K562 (cell line): Measurements from ENCODE around the gene FAM241B. TPM values are rescaled to one million over a fixed set of nuclear protein-coding genes. Genes with fewer than 3 reads are reported as not detected.
A peak's percentile ranks its signal among the peaks of the same experiment; 100 is the strongest.

Experiments
- ATAC-seq: fragments of 200-7000 bp; cut with Tn5 transposase; 3 replicates; pipeline ENCODE4 v1.9.1; 2020; ENCODE audit warnings: moderate library complexity
- BruUV-seq: library from RNA; stranded (reverse); fragments of 400-500 nt; replicated peaks from 2 replicates; lab custom pipeline; 2021; lab: Mats Ljungman, UMichigan
- CTCF ChIA-PET: fragments of 300-600 bp; formaldehyde crosslinking; extraction: SDS; loops from one replicate; lab custom pipeline; 2021; ENCODE audit warnings: low intra/inter-chr PET ratio; lab: Yijun Ruan, JAX
- POLR2A ChIA-PET: fragments of 300-600, 350-650 bp; sonication (Branson Sonifier 250); formaldehyde crosslinking; extraction: SDS; loops from one replicate; lab custom pipeline; 2021; ENCODE audit warnings: antibody characterized with exemption, inconsistent platforms; lab: Yijun Ruan, JAX
- DNase-seq, 4 experiments: peaks; one replicate each; pipeline versions ENCODE4 v3.0.0 to v3.0.0-alpha.2; 2011 to 2018; ENCODE audit warnings: low spot score in 3 of 4, mixed read lengths in 3 of 4; ENCODE audit errors: extremely low read depth in 1 of 4
- FAIRE-seq: peaks from 2 replicates; lab custom pipeline; 2011; peaks lifted over from hg19 to GRCh38; lab: Jason Lieb, UNC
- H2AFZ ChIP-seq: 2 replicates; pipeline ENCODE4 v1.6.0; 2011; ENCODE audit warnings: low read depth, low read length, control low read depth, inconsistent platforms
- H3K27ac ChIP-seq: fragments of 200-600 bp; 3 replicates; pipeline ENCODE4 v1.8.0; 2011; ENCODE audit warnings: low read depth, mild to moderate bottlenecking, control low read depth, inconsistent platforms, low read length, moderate library complexity, mixed read lengths; ENCODE audit errors: extremely low read depth
- H3K27me3 ChIP-seq, 2 experiments: fragments of 300-600 bp in 1 of 2; 2 replicates in 1 of 2; 3 replicates in 1 of 2; pipeline versions ENCODE4 v1.6.0 to v1.8.0; 2011; ENCODE audit warnings: inconsistent platforms in 2 of 2, low read length in 2 of 2, mild to moderate bottlenecking in 1 of 2, mixed read lengths in 1 of 2, moderate library complexity in 1 of 2; ENCODE audit not compliant: control insufficient read depth in 2 of 2, insufficient read depth in 2 of 2
- H3K36me3 ChIP-seq: fragments of 300-600 bp; 3 replicates; pipeline ENCODE4 v1.8.0; 2011; ENCODE audit warnings: mild to moderate bottlenecking, low read length, inconsistent platforms; ENCODE audit not compliant: control insufficient read depth, insufficient read depth
- H3K4me1 ChIP-seq, 2 experiments: fragments of 200-600 bp in 1 of 2; replicated peaks in 1 of 2; 2 replicates in 1 of 2; 3 replicates in 1 of 2; pipeline versions ENCODE4 v1.5.1 to v1.8.0; 2011; ENCODE audit warnings: inconsistent platforms in 2 of 2, low read length in 2 of 2, mild to moderate bottlenecking in 1 of 2, mixed read lengths in 1 of 2, moderate library complexity in 1 of 2; ENCODE audit not compliant: control insufficient read depth in 2 of 2, insufficient read depth in 2 of 2
- H3K4me2 ChIP-seq: 2 replicates; pipeline ENCODE4 v1.6.1; 2011; ENCODE audit warnings: low read length, control low read depth, inconsistent platforms, mixed read lengths; ENCODE audit not compliant: insufficient read depth
- H3K4me3 ChIP-seq: fragments of 200-600 bp; sonication (generic), shearing (Covaris generic); 2 replicates; pipeline ENCODE4 v1.5.1; 2016; ENCODE audit warnings: control low read depth, inconsistent platforms
- H3K79me2 ChIP-seq: fragments of 200-600 bp; 3 replicates; pipeline ENCODE4 v1.8.0; 2011; ENCODE audit warnings: low read length, inconsistent platforms; ENCODE audit not compliant: control insufficient read depth, insufficient read depth
- H3K9ac ChIP-seq, 2 experiments: 2 replicates each; pipeline versions ENCODE4 v1.6.0 to v1.6.1; 2011; ENCODE audit warnings: low read depth in 2 of 2, low read length in 2 of 2, control low read depth in 1 of 2, inconsistent platforms in 1 of 2, mild to moderate bottlenecking in 1 of 2, mixed read lengths in 1 of 2; ENCODE audit not compliant: insufficient read depth in 1 of 2
- H3K9me1 ChIP-seq: one replicate; pipeline ENCODE4 v1.6.0; 2011; ENCODE audit warnings: inconsistent platforms, mild to moderate bottlenecking, low read length, moderate library complexity; ENCODE audit not compliant: control insufficient read depth, insufficient read depth
- H3K9me3 ChIP-seq: replicated peaks from 2 replicates; pipeline ENCODE4 v1.5.1; 2011; ENCODE audit warnings: low read depth, low read length, inconsistent platforms; ENCODE audit not compliant: control insufficient read depth, insufficient read depth
- H4K20me1 ChIP-seq: replicated peaks from 2 replicates; pipeline ENCODE4 v1.6.1; 2011; ENCODE audit warnings: low read length, inconsistent platforms, mixed read lengths; ENCODE audit not compliant: control insufficient read depth, insufficient read depth
- KLF13 ChIP-seq: fragments of 450-650 bp; IDR thresholded peaks from 2 replicates; pipeline ENCODE4 v1.6.1; 2016; ENCODE audit warnings: missing genetic modification characterization, low read depth, mild to moderate bottlenecking, missing compliant biosample characterization, moderate library complexity, borderline replicate concordance
- NFYB ChIP-seq: IDR thresholded peaks from 2 replicates; pipeline ENCODE4 v1.6.1; 2011; ENCODE audit warnings: mild to moderate bottlenecking, moderate library complexity; ENCODE audit not compliant: insufficient read length; ENCODE audit errors: extremely low read depth
- RAD51 ChIP-seq: fragments of 450-650 bp; IDR thresholded peaks from 2 replicates; pipeline ENCODE4 v1.7.1; 2016; ENCODE audit warnings: low read depth, mild to moderate bottlenecking, borderline replicate concordance
- SIRT6 ChIP-seq: IDR thresholded peaks from one replicate; pipeline ENCODE4 v1.6.1; 2012; ENCODE audit warnings: low read depth, mild to moderate bottlenecking, control low read depth, inconsistent platforms, low read length, moderate library complexity
- TFAP4 ChIP-seq: sonication (generic); formaldehyde crosslinking; IDR thresholded peaks from 2 replicates; pipeline ENCODE4 v1.8.0; 2022; ENCODE audit warnings: missing genetic modification reagents, mild to moderate bottlenecking, moderate library complexity, borderline replicate concordance
- TFE3 ChIP-seq: fragments of 450-650 bp; formaldehyde crosslinking; IDR thresholded peaks from 2 replicates; pipeline ENCODE4 v1.4.0; 2020; ENCODE audit warnings: mild to moderate bottlenecking, mixed read lengths
- USF2 ChIP-seq: sonication (generic); formaldehyde crosslinking; IDR thresholded peaks from 2 replicates; pipeline ENCODE4 v1.5.0; 2020; ENCODE audit warnings: missing genetic modification reagents
- ZFPM2 ChIP-seq: fragments of 250-450 bp; sonication (Bioruptor Pico); IDR thresholded peaks from 2 replicates; pipeline ENCODE4 v1.5.1; 2022; ENCODE audit warnings: mild to moderate bottlenecking
- ZNF644 ChIP-seq: fragments of 200-800 bp; sonication (Bioruptor generic); IDR thresholded peaks from 2 replicates; pipeline ENCODE4 v1.6.1; 2016; ENCODE audit warnings: low read depth, missing genetic modification characterization, missing compliant biosample characterization
- WGBS: fragments of 100-300 bp; shearing (Covaris generic); methylation state at CpG from one replicate; pipeline ENCODE4 v1.1.6; 2016; ENCODE audit warnings: low coverage, mixed read lengths; ENCODE audit not compliant: insufficient coverage; ENCODE audit errors: missing lambda C conversion rate; 5-methylcytosine and 5-hydroxymethylcytosine counted together
- in situ Hi-C: fragments of 300-500 bp; cut with MboI; formaldehyde crosslinking; loops from 4 replicates; pipeline ENCODE4 v1.15.0; 2018; ENCODE audit warnings: inconsistent platforms, mixed read lengths
- intact Hi-C: fragments of 100-400 bp; cut with micrococcal nuclease; formaldehyde crosslinking; loops from 2 replicates; pipeline ENCODE4 v1.14.2; 2022
- polyA plus RNA-seq, 8 experiments: library from polyadenylated mRNA; depleted of rRNA in 4 of 8; stranded (reverse) in 5 of 8; unstranded in 3 of 8; fragments of >200 nt; fragmentation: Nextera tagmentation in 2 of 8; fragmentation: Illumina TruSeq in 1 of 8; extraction: Ambion mirVana in 2 of 8; extraction: Trizol in 1 of 8; gene quantifications; 2 replicates each; pipeline versions ENCODE4 v1.2.1 to v1.2.3, GENCODE V29; 2011 to 2014; ENCODE audit warnings: inconsistent platforms in 1 of 8, missing spikeins in 1 of 8
- total RNA-seq, 7 experiments: library from RNA; depleted of rRNA in 6 of 7; stranded (reverse); fragments of >200 nt in 6 of 7; fragmentation: Illumina TruSeq in 2 of 7; extraction: Trizol in 2 of 7; gene quantifications; 2 replicates each; pipeline versions ENCODE4 v1.2.1 to v1.2.3, GENCODE V29; 2011 to 2021; ENCODE audit warnings: low replicate concordance in 1 of 7
- TF ChIP-seq, protein P1 (sequence below): fragments of 450-650 bp; conservative IDR thresholded peaks from 2 replicates; pipeline ENCODE4 v1.6.1; 2016; ENCODE audit warnings: missing genetic modification characterization, low read depth, mild to moderate bottlenecking, control low read depth, missing compliant biosample characterization
- TF ChIP-seq, protein P2 (sequence below): sonication (generic); formaldehyde crosslinking; IDR thresholded peaks from 2 replicates; pipeline ENCODE4 v1.8.0; 2022; ENCODE audit warnings: missing genetic modification reagents, mild to moderate bottlenecking, borderline replicate concordance
- TF ChIP-seq, protein P3 (sequence below): sonication (generic); formaldehyde crosslinking; IDR thresholded peaks from 2 replicates; pipeline ENCODE4 v1.9.0; 2022; ENCODE audit warnings: mild to moderate bottlenecking, missing genetic modification reagents

Gene FAM241B
- total and polyA plus RNA-seq, 9 of the 15 experiments (the other 6 are each of a cell fraction or from before 2014, with no cell fraction given), result 1.9 to 11.1 (median 3.0) TPM

GRCh38 chr10:69600761-69601330 lies 29.2 kb upstream of the FAM241B start:
- in situ Hi-C loops (no loop called here), intact Hi-C loops (no loop called here)
- FAIRE-seq (no peak), ATAC-seq (no peak), DNase-seq (no peak)
- H2AFZ ChIP-seq, result no peak overlapping the region
- no peak overlapping the region for H3K9ac ChIP-seq
- ChIA-PET CTCF (no interaction called here), POLR2A (interaction anchor here (0.6 kb wide), 1 partner anchor 293 kb away, joined by 4 read pairs; no protein-coding TSS in a partner anchor)
- H3K4me1 ChIP-seq, result no peaks in the 10 kb centered on the region
- no peaks in the 10 kb centered on the region for H4K20me1 ChIP-seq
- no peak overlapping the region for H3K4me3 ChIP-seq
- WGBS, result 0% methylated on average over 5 of the region's 5 CpGs
- no peak overlapping the region for H3K27ac ChIP-seq
- no peaks in the 10 kb centered on the region for H3K9me3 ChIP-seq
- no TSS peak for BruUV-seq
- no peaks in the 10 kb centered on the region for H3K79me2 ChIP-seq
- peak; percentile 38 for TF ChIP-seq TFE3 (CRISPR knock-in tag)
- TF ChIP-seq USF2, result peak; percentile 66
- no peak for TF ChIP-seq KLF13 (tag)
- no peak for TF ChIP-seq ZFPM2 (CRISPR knock-in tag)
- TF ChIP-seq, protein P1, sequence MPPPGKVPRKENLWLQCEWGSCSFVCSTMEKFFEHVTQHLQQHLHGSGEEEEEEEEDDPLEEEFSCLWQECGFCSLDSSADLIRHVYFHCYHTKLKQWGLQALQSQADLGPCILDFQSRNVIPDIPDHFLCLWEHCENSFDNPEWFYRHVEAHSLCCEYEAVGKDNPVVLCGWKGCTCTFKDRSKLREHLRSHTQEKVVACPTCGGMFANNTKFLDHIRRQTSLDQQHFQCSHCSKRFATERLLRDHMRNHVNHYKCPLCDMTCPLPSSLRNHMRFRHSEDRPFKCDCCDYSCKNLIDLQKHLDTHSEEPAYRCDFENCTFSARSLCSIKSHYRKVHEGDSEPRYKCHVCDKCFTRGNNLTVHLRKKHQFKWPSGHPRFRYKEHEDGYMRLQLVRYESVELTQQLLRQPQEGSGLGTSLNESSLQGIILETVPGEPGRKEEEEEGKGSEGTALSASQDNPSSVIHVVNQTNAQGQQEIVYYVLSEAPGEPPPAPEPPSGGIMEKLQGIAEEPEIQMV (tag), result no peak
- no peak for TF ChIP-seq ZNF644 (tag)
- TF ChIP-seq, protein P2, sequence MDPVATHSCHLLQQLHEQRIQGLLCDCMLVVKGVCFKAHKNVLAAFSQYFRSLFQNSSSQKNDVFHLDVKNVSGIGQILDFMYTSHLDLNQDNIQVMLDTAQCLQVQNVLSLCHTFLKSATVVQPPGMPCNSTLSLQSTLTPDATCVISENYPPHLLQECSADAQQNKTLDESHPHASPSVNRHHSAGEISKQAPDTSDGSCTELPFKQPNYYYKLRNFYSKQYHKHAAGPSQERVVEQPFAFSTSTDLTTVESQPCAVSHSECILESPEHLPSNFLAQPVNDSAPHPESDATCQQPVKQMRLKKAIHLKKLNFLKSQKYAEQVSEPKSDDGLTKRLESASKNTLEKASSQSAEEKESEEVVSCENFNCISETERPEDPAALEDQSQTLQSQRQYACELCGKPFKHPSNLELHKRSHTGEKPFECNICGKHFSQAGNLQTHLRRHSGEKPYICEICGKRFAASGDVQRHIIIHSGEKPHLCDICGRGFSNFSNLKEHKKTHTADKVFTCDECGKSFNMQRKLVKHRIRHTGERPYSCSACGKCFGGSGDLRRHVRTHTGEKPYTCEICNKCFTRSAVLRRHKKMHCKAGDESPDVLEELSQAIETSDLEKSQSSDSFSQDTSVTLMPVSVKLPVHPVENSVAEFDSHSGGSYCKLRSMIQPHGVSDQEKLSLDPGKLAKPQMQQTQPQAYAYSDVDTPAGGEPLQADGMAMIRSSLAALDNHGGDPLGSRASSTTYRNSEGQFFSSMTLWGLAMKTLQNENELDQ (CRISPR knock-in tag), result no peak
- peak; percentile 19 for TF ChIP-seq NFYB
- TF ChIP-seq, protein P3, sequence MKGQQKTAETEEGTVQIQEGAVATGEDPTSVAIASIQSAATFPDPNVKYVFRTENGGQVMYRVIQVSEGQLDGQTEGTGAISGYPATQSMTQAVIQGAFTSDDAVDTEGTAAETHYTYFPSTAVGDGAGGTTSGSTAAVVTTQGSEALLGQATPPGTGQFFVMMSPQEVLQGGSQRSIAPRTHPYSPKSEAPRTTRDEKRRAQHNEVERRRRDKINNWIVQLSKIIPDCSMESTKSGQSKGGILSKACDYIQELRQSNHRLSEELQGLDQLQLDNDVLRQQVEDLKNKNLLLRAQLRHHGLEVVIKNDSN (CRISPR knock-in tag), result peak; percentile 66
- TF ChIP-seq SIRT6, result no peak
- TF ChIP-seq RAD51, result peak; percentile 80
- no peak for TF ChIP-seq TFAP4 (CRISPR knock-in tag)
- no peaks in the 10 kb centered on the region for H3K27me3 ChIP-seq
- H3K4me2 ChIP-seq, result no peak overlapping the region
- no peaks in the 10 kb centered on the region for H3K36me3 ChIP-seq
- no peaks in the 10 kb centered on the region for H3K9me1 ChIP-seq
